ENCODE results near the gene AKT1S1.
A peak's percentile ranks its signal among the peaks of the same experiment; 100 is the strongest.

AKT1S1 gene

DNA sequence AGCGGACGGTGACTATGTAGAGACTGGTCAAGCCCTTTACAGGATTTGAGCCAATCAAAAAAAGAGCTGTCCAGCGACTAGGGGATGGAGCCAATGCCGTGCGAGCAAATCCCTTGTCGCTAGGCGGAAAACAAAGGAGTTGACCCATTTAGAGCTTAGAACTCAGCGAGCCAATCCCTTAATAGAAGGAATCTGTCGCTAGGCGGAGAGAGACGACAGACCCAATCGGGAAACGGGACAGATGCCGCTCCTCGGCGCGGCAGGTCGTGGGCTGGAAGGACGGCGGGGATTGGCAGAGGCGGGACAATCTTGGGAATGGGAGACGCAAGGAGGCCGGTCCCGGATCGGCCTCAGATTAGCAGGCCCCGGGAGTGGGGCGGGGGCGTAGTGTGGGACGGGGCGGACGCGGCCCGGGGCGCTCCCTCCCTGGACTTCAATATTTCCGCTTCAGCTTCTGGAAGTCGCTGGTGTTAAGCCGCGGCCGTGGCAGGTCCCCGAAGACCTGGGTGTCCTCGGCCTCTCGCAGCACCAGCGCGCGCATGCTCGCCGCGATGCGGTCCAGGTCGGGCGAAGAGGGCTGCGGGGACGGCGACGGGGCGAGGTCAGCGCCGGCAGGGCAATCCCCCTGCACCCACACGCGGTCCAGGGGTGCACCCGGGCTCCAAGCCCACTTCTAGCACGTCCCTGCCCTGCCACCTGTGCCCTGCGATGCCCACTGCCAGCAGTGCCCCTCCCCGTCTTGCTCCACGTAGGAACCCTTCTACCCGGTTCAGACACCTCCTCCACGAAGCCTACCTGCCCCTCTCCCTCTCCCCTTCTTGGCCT is 7.5 kb downstream of the AKT1S1 start (continued):
- TF ChIP-seq, protein P1, sequence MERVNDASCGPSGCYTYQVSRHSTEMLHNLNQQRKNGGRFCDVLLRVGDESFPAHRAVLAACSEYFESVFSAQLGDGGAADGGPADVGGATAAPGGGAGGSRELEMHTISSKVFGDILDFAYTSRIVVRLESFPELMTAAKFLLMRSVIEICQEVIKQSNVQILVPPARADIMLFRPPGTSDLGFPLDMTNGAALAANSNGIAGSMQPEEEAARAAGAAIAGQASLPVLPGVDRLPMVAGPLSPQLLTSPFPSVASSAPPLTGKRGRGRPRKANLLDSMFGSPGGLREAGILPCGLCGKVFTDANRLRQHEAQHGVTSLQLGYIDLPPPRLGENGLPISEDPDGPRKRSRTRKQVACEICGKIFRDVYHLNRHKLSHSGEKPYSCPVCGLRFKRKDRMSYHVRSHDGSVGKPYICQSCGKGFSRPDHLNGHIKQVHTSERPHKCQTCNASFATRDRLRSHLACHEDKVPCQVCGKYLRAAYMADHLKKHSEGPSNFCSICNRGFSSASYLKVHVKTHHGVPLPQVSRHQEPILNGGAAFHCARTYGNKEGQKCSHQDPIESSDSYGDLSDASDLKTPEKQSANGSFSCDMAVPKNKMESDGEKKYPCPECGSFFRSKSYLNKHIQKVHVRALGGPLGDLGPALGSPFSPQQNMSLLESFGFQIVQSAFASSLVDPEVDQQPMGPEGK (tag by site-specific recombination; IDR thresholded peaks at IDR 0.05), result peak; percentile 69
- no peak for TF ChIP-seq ZNF830 (tag by site-specific recombination; IDR thresholded peaks at IDR 0.05; ENCODE audit: low read depth)
- TF ChIP-seq KLF8 (tag by site-specific recombination; IDR thresholded peaks at IDR 0.05), result peak; percentile 96
- TF ChIP-seq ZNF585B (tag by site-specific recombination; IDR thresholded peaks at IDR 0.05), result no peak
- 0 out of 2 replicates have a peak, but pooled peaks have one; percentile 72 for TF ChIP-seq ZNF792 (tag by site-specific recombination; IDR thresholded peaks at IDR 0.05)
- TF ChIP-seq, protein P2, sequence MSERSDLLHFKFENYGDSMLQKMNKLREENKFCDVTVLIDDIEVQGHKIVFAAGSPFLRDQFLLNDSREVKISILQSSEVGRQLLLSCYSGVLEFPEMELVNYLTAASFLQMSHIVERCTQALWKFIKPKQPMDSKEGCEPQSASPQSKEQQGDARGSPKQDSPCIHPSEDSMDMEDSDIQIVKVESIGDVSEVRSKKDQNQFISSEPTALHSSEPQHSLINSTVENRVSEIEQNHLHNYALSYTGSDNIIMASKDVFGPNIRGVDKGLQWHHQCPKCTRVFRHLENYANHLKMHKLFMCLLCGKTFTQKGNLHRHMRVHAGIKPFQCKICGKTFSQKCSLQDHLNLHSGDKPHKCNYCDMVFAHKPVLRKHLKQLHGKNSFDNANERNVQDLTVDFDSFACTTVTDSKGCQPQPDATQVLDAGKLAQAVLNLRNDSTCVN (tag by site-specific recombination; optimal IDR thresholded peaks at IDR 0.05), result peak; percentile 74
- peak; percentile 67 for TF ChIP-seq ZNF335 (tag by site-specific recombination; conservative IDR thresholded peaks at IDR 0.05)
- peak; percentile 60 for TF ChIP-seq GLIS1 (tag by site-specific recombination; IDR thresholded peaks at IDR 0.05)
- TF ChIP-seq ZXDB (tag by site-specific recombination; IDR thresholded peaks at IDR 0.05), result peak; percentile 49
- TF ChIP-seq, protein P3, sequence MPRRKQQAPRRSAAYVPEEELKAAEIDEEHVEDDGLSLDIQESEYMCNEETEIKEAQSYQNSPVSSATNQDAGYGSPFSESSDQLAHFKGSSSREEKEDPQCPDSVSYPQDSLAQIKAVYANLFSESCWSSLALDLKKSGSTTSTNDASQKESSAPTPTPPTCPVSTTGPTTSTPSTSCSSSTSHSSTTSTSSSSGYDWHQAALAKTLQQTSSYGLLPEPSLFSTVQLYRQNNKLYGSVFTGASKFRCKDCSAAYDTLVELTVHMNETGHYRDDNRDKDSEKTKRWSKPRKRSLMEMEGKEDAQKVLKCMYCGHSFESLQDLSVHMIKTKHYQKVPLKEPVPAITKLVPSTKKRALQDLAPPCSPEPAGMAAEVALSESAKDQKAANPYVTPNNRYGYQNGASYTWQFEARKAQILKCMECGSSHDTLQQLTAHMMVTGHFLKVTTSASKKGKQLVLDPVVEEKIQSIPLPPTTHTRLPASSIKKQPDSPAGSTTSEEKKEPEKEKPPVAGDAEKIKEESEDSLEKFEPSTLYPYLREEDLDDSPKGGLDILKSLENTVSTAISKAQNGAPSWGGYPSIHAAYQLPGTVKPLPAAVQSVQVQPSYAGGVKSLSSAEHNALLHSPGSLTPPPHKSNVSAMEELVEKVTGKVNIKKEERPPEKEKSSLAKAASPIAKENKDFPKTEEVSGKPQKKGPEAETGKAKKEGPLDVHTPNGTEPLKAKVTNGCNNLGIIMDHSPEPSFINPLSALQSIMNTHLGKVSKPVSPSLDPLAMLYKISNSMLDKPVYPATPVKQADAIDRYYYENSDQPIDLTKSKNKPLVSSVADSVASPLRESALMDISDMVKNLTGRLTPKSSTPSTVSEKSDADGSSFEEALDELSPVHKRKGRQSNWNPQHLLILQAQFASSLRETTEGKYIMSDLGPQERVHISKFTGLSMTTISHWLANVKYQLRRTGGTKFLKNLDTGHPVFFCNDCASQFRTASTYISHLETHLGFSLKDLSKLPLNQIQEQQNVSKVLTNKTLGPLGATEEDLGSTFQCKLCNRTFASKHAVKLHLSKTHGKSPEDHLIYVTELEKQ (tag by site-specific recombination; IDR thresholded peaks at IDR 0.05; ENCODE audit: borderline replicate concordance), result no peak
- TF ChIP-seq GLIS2 (tag by site-specific recombination; IDR thresholded peaks at IDR 0.05), result no peak; the same call in 1 of the 2 replicates
- no peak for TF ChIP-seq FEZF1 (tag by site-specific recombination; IDR thresholded peaks at IDR 0.05)
- TF ChIP-seq KLF7 (tag by site-specific recombination; IDR thresholded peaks at IDR 0.05; ENCODE audit: borderline replicate concordance), result peak; percentile 62; the same call in 1 of the 2 replicates
- TF ChIP-seq SP3 (tag by site-specific recombination; IDR thresholded peaks at IDR 0.05), result peak; percentile 85
- TF ChIP-seq, protein P4, sequence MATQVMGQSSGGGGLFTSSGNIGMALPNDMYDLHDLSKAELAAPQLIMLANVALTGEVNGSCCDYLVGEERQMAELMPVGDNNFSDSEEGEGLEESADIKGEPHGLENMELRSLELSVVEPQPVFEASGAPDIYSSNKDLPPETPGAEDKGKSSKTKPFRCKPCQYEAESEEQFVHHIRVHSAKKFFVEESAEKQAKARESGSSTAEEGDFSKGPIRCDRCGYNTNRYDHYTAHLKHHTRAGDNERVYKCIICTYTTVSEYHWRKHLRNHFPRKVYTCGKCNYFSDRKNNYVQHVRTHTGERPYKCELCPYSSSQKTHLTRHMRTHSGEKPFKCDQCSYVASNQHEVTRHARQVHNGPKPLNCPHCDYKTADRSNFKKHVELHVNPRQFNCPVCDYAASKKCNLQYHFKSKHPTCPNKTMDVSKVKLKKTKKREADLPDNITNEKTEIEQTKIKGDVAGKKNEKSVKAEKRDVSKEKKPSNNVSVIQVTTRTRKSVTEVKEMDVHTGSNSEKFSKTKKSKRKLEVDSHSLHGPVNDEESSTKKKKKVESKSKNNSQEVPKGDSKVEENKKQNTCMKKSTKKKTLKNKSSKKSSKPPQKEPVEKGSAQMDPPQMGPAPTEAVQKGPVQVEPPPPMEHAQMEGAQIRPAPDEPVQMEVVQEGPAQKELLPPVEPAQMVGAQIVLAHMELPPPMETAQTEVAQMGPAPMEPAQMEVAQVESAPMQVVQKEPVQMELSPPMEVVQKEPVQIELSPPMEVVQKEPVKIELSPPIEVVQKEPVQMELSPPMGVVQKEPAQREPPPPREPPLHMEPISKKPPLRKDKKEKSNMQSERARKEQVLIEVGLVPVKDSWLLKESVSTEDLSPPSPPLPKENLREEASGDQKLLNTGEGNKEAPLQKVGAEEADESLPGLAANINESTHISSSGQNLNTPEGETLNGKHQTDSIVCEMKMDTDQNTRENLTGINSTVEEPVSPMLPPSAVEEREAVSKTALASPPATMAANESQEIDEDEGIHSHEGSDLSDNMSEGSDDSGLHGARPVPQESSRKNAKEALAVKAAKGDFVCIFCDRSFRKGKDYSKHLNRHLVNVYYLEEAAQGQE (tag by site-specific recombination; IDR thresholded peaks at IDR 0.05), result no peak
- 0 out of 2 replicates have a peak, but pooled peaks have one; percentile 27 for TF ChIP-seq OVOL3 (tag by site-specific recombination; IDR thresholded peaks at IDR 0.05)
- TF ChIP-seq, protein P5, sequence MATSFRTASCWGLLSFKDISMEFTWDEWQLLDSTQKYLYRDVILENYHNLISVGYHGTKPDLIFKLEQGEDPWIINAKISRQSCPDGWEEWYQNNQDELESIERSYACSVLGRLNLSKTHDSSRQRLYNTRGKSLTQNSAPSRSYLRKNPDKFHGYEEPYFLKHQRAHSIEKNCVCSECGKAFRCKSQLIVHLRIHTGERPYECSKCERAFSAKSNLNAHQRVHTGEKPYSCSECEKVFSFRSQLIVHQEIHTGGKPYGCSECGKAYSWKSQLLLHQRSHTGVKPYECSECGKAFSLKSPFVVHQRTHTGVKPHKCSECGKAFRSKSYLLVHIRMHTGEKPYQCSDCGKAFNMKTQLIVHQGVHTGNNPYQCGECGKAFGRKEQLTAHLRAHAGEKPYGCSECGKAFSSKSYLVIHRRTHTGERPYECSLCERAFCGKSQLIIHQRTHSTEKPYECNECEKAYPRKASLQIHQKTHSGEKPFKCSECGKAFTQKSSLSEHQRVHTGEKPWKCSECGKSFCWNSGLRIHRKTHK (tag by site-specific recombination; IDR thresholded peaks at IDR 0.05), result no peak
- peak; percentile 45; the same call in 1 of the 2 replicates for TF ChIP-seq ZNF561 (tag by site-specific recombination; IDR thresholded peaks at IDR 0.05; ENCODE audit: borderline replicate concordance)
- peak; percentile 58; the same call in 1 of the 2 replicates for TF ChIP-seq ZNF777 (tag by site-specific recombination; IDR thresholded peaks at IDR 0.05; ENCODE audit: borderline replicate concordance)
- TF ChIP-seq, protein P6, sequence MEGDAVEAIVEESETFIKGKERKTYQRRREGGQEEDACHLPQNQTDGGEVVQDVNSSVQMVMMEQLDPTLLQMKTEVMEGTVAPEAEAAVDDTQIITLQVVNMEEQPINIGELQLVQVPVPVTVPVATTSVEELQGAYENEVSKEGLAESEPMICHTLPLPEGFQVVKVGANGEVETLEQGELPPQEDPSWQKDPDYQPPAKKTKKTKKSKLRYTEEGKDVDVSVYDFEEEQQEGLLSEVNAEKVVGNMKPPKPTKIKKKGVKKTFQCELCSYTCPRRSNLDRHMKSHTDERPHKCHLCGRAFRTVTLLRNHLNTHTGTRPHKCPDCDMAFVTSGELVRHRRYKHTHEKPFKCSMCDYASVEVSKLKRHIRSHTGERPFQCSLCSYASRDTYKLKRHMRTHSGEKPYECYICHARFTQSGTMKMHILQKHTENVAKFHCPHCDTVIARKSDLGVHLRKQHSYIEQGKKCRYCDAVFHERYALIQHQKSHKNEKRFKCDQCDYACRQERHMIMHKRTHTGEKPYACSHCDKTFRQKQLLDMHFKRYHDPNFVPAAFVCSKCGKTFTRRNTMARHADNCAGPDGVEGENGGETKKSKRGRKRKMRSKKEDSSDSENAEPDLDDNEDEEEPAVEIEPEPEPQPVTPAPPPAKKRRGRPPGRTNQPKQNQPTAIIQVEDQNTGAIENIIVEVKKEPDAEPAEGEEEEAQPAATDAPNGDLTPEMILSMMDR (tag by site-specific recombination; IDR thresholded peaks at IDR 0.05), result peak; percentile 27; the same call in 1 of the 2 replicates
- TF ChIP-seq ZNF660 (tag by site-specific recombination; IDR thresholded peaks at IDR 0.05), result peak; percentile 48; the same call in 1 of the 2 replicates
- TF ChIP-seq, protein P7, sequence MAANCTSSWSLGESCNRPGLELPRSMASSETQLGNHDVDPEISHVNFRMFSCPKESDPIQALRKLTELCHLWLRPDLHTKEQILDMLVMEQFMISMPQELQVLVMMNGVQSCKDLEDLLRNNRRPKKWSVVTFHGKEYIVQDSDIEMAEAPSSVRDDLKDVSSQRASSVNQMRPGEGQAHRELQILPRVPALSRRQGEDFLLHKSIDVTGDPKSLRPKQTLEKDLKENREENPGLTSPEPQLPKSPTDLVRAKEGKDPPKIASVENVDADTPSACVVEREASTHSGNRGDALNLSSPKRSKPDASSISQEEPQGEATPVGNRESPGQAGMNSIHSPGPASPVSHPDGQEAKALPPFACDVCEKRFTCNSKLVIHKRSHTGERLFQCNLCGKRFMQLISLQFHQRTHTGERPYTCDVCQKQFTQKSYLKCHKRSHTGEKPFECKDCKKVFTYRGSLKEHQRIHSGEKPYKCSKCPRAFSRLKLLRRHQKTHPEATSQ (tag by site-specific recombination; IDR thresholded peaks at IDR 0.05), result 0 out of 2 replicates have a peak, but pooled peaks have one; percentile 38
